Camera-type eye (tissue), 1 donor: ENCODE measurements around the gene CSMD2. TPM values are rescaled to one million over a fixed set of nuclear protein-coding genes. Genes with fewer than 3 reads are reported as not detected.

Experiments used
- total RNA-seq: library from RNA; depleted of rRNA; stranded (reverse); fragments of >200 nt; gene quantifications from one replicate; pipeline ENCODE4 v1.2.3, GENCODE V29; 2014

Gene CSMD2
- 9.2 TPM for total RNA-seq

DNA sequence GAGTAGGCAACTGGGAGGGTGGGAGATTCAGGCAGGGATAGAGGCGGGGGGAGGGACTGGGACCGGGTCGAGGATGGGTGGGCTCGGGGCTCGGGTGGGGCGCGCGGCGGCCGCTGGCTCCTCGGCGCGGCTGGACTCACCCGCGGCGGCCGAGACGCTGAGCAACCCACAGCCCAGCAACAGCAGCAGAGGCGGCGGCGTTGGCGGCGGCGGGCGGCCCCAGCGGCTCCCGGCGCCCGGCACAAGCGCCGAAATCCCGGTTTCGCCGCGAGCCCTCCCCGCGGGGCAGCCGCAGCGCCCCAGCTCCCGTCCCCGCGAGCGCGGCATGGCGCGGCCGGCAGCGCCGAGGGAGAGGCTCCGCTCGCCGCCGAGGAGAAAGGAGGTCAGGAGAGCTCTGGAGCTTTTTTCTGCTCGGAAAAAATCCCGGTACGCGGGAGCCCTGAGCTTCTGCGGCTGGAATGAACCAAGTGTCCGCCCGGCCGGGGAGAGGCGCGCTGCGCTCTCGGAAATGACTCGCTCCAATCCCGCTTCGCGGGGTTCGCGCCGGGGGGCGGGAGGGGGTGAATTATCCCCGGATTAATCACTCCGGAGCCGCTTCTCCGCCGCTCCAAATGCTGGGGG lies at the start of gene CSMD2:
Gene CSMD2, minus strand, starts transcription at position 460 of the 621 bp plus-strand sequence. Its CDS starts 133 bp downstream, at position 327.

DNA sequence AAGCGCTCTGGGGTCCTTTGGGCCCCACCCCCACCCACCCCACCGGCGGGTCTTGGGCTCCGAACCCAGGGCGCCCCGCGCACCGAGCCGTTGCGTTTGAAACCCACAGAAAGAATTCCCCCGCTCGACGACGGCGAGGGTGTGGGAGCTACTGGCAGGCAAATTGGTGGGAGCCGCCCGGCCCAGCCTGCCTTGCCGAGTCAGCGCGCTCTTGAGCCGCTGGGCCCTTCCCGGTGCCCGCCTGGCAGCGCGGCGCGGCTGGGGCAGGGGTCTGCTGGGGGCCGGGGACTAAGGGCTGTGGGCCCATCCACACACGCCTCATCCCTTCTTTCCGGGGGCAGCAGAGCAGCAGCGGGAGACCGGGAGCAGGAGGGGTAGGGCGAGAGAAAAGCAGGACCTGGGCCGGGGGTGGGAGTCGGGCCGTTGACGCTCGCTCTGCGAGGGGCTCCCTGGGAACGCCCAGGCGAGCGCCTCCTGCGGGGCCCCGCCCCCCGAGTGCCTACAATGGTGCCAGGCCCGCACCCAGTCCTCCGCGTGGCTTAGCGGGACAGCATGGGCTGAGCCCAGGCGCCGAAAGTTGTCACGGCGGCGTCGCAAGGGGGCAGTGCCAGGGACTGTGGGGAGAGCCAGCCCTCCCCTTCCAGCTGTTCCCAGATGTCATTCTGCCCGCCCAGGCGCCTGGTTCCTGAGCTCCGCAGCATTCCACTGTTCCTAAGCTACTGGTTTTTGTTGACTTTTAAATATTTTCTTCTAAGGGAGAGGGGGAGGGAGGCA lies 12.0 kb upstream of the CSMD2 start, which contains the start of gene C1orf94:
Gene C1orf94, plus strand, starts transcription at position 78 of the 774 bp plus-strand sequence. CDS start 883 bp downstream, outside the sequence.

DNA sequence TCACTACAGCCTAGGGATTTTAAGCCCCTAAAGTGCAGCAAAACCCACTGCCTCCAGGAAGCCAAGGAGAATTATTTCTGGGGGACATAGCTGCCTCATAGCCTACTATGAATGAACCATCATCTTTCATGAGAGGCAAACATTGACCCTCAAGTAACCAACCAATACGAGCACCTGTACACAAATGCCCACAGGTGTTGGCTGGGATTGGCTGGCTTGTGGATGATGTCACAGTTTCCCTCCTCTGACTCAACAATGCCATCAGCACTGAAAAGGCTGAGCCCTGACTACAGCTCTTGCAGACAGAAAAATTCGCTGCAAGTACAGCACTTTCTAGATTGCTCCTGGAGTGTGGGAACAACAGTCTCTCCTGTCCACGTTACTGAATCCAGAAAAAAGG lies 301.3 kb downstream of the CSMD2 start, which contains the start of gene HMGB4:
Gene HMGB4, plus strand, starts transcription at position 301 of the 400 bp plus-strand sequence. CDS start 113 bp downstream, outside the sequence.

DNA sequence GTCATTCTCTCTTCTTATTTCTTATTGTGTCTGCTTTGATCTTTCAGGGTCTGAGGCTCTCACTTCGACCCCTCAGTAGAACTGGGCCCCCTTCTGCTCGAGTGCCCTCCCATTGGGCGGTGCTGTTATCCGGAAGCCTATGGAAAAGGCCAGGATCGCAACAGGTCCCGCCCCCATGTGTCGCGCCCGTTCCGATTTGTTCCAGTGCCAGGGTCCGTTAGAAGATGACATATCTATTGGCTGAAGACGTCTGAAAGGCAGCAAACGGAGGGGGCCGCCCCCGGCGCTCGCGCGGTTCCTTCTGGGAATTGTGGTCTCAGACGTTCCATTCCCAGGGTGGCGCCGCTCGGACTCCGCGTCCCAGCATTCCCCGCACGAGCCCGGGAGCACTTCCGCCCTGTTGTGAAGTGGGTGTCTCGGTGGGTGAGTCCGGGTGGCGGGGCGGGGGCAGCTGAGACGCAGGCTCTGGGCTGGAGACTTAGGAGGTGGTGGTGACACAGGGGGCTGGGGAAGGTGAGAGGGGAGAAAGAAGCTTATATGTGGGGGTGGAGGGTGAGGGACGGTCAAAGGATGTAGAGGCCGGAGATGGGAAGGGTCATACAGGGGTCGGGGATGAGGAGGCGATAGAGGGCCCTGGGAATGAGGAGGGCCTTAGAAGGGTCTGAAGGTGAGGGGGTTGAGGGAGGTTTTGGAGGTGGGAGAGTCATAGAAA lies 692.6 kb downstream of the CSMD2 start, which contains the start of gene ZSCAN20:
Gene ZSCAN20, plus strand, starts transcription at position 377 of the 712 bp plus-strand sequence. CDS start 6,644 bp downstream, outside the sequence.

Other genes starting within 250 kb of the CSMD2 start
- gene C1orf94, start 11.7 kb upstream of the CSMD2 start, total RNA-seq = 0.33 TPM